ENCODE results near the gene TCERG1L. TPM values are rescaled to one million over a fixed set of nuclear protein-coding genes. Genes with fewer than 3 reads are reported as not detected.
"Not testable (repeated sequence)": the region's sequence is repeated elsewhere in the genome, so short reads cannot be mapped to it uniquely, and the experiment has no call there.

TCERG1L gene
- total RNA-seq, 1 donor from 2014 or later = 3.5 TPM

GRCh38 chr10:131102147-131102546 is 209.4 kb downstream of the TCERG1L start:
- no peak overlapping the region for H2AFZ ChIP-seq (ENCODE audit: low read depth, low read length)
- no peak for TF ChIP-seq EZH2 (IDR thresholded peaks at IDR 0.05; ENCODE audit: insufficient read depth, low read length)
- TF ChIP-seq CTCF (IDR thresholded peaks at IDR 0.05; ENCODE audit: insufficient read depth, low read depth, low read length) = no peak
- H3K27me3 ChIP-seq (ENCODE audit: insufficient read depth, low read length) = no peaks in the 10 kb centered on the region
- no peak overlapping the region for H3K4me3 ChIP-seq (ENCODE audit: insufficient read depth, low read depth, low read length)
- Mint-ChIP-seq H3K4me1 (ENCODE audit: low read depth, unreplicated experiment) (no peaks in the 10 kb centered on the region), H3K9me3 (ENCODE audit: unreplicated experiment) (peaks cover 3% of the 10 kb centered on the region), H3K36me3 (ENCODE audit: low read depth, unreplicated experiment) (no peaks in the 10 kb centered on the region), H3K4me3 (ENCODE audit: unreplicated experiment) (no peak overlapping the region), H3K27me3 (ENCODE audit: low read depth, unreplicated experiment) (no peaks in the 10 kb centered on the region), H3K27ac (ENCODE audit: unreplicated experiment) (no peak overlapping the region)
- no peaks in the 10 kb centered on the region for H3K79me2 ChIP-seq (ENCODE audit: insufficient read depth, low read length)
- no peak overlapping the region for H3K9ac ChIP-seq (ENCODE audit: low read length)
- no peak for FAIRE-seq
- H3K9me3 ChIP-seq (ENCODE audit: insufficient read depth, low read depth, low read length) = no peaks in the 10 kb centered on the region
- no peaks in the 10 kb centered on the region for H3K36me3 ChIP-seq (ENCODE audit: insufficient read depth, low read length)
- no peaks in the 10 kb centered on the region for H4K20me1 ChIP-seq (ENCODE audit: insufficient read depth, low read length)
- H3K27ac ChIP-seq (ENCODE audit: low read depth, low read length) = no peak overlapping the region
- no peak for DNase-seq (ENCODE audit: low read depth)
- no peak overlapping the region for H3K4me2 ChIP-seq (ENCODE audit: low read length)
- no peaks in the 10 kb centered on the region for H3K4me1 ChIP-seq (ENCODE audit: insufficient read depth, low read length)

- H3K36me3 ChIP-seq (ENCODE audit: insufficient read depth, low read length); H4K20me1 ChIP-seq (ENCODE audit: insufficient read depth, low read length); H3K27me3 Mint-ChIP-seq (ENCODE audit: low read depth, unreplicated experiment); H3K4me2 ChIP-seq (ENCODE audit: low read length); H3K4me3 ChIP-seq (ENCODE audit: insufficient read depth, low read depth, low read length); H3K36me3 Mint-ChIP-seq (ENCODE audit: low read depth, unreplicated experiment); H3K27ac Mint-ChIP-seq (ENCODE audit: unreplicated experiment); H3K4me3 Mint-ChIP-seq (ENCODE audit: unreplicated experiment); DNase-seq (ENCODE audit: low read depth); H3K27me3 ChIP-seq (ENCODE audit: insufficient read depth, low read length); H2AFZ ChIP-seq (ENCODE audit: low read depth, low read length); H3K27ac ChIP-seq (ENCODE audit: low read depth, low read length); H3K4me1 ChIP-seq (ENCODE audit: insufficient read depth, low read length); H3K9me3 Mint-ChIP-seq (ENCODE audit: unreplicated experiment); H3K9ac ChIP-seq (ENCODE audit: low read length); H3K4me1 Mint-ChIP-seq (ENCODE audit: low read depth, unreplicated experiment); H3K9me3 ChIP-seq (ENCODE audit: insufficient read depth, low read depth, low read length); H3K79me2 ChIP-seq (ENCODE audit: insufficient read depth, low read length): not testable (repeated sequence)
- peak; percentile 47 for FAIRE-seq
Observed at GRCh38 chr10:131100418-131101410, 210.8 kb downstream of the TCERG1L start.

DNA sequence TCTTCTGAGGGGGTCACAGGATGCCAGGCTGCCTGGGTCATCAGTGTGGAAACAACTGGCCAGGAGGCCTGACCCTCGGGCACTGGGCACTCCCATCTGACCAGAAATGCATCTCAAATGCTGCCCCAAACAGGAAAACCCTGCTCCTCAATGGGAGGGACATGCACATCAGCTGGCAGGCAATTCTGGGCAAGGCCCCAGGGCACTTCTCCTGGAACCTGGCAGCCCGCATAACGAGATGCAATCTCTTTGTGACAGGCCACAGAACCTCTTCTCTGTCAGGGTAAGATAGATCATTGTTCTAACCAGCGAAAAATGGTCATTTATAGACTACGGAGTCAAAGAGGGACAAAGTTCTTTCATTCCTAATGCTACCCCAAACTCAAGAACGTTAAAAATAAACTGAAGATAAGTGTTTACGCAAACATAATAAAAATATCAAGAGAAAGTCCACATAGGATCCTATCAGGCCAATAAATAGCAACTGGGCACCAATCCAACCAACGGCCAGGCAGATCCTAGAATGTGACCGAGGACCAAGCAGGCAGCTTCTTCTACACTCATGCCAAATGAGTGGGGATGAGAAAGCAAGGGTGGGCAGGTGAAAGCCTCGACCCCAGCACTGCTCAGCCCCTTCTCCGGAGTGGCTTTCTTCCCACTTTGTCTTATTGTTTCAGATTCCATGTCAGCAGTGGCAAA is 212.3 kb downstream of the TCERG1L start:
- no peaks in the 10 kb centered on the region for H3K36me3 Mint-ChIP-seq (ENCODE audit: low read depth, unreplicated experiment)
- Histone ChIP-seq H3K9ac (ENCODE audit: low read length) (no peak overlapping the region), H3K4me2 (ENCODE audit: low read length) (no peak overlapping the region), H3K36me3 (ENCODE audit: insufficient read depth, low read length) (no peaks in the 10 kb centered on the region), H2AFZ (ENCODE audit: low read depth, low read length) (no peak overlapping the region), H3K9me3 (ENCODE audit: insufficient read depth, low read depth, low read length) (peaks cover 3% of the 10 kb centered on the region), H3K27ac (ENCODE audit: low read depth, low read length) (no peak overlapping the region), H3K79me2 (ENCODE audit: insufficient read depth, low read length) (no peaks in the 10 kb centered on the region), H3K4me3 (ENCODE audit: insufficient read depth, low read depth, low read length) (no peak overlapping the region), H4K20me1 (ENCODE audit: insufficient read depth, low read length) (no peaks in the 10 kb centered on the region), H3K4me1 (ENCODE audit: insufficient read depth, low read length) (no peaks in the 10 kb centered on the region), H3K27me3 (ENCODE audit: insufficient read depth, low read length) (no peaks in the 10 kb centered on the region)
- H3K27ac Mint-ChIP-seq (ENCODE audit: unreplicated experiment) = no peak overlapping the region
- H3K27me3 Mint-ChIP-seq (ENCODE audit: low read depth, unreplicated experiment) = no peaks in the 10 kb centered on the region
- no peaks in the 10 kb centered on the region for H3K9me3 Mint-ChIP-seq (ENCODE audit: unreplicated experiment)
- FAIRE-seq (no peak), DNase-seq (ENCODE audit: low read depth) (no peak)
- no peak overlapping the region for H3K4me3 Mint-ChIP-seq (ENCODE audit: unreplicated experiment)
- H3K4me1 Mint-ChIP-seq (ENCODE audit: low read depth, unreplicated experiment) = no peaks in the 10 kb centered on the region
- TF ChIP-seq CTCF (IDR thresholded peaks at IDR 0.05; ENCODE audit: insufficient read depth, low read depth, low read length) = no peak
